Lower leg skin (tissue), 3 donors: Measurements from ENCODE around the gene UFSP1.

Experiments used
- CTCF ChIP-seq, 3 donors: fragments of 450-650 bp; IDR thresholded peaks; one replicate each; pipeline ENCODE4 v1.5.1; 2016; ENCODE audit warnings: antibody characterized with exemption in 3 of 3, mild to moderate bottlenecking in 3 of 3, moderate library complexity in 2 of 3
- POLR2A ChIP-seq, 2 donors: fragments of 450-650 bp; IDR thresholded peaks; one replicate each; pipeline ENCODE4 v1.6.1; 2016 to 2017; ENCODE audit warnings: antibody characterized with exemption in 2 of 2, mild to moderate bottlenecking in 1 of 2, moderate library complexity in 1 of 2

DNA sequence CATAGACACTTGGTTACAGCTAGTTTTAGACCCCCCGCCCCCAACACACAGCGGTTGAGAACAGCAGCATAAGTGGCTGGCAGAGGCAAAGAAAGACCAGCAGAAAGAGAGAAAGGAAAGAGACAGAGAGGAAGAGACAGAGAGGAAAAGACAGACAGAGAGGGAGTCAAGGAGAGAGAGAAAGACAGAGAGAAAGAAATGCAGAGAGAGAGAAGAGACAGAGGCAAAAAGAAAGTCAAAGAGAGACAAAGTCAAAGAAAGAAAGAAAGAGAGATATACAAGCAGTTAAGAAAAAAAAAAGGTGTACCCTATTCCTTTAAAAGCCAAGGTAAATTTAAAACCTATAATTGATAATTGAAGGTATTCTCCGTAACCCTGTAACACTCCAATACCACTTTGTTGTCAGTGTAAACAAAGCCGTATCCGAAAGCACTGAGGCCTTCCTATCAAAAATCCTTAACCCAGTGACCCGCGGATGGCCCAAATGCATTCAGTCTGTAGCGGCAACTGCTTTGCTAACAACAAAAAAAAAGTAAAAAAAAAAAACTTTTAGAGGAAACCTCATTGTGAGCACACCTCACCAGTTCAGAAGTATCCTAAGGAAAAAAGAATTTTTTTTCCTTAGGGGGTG, 48.9 kb downstream of the UFSP1 start:
- TF ChIP-seq CTCF (IDR thresholded peaks at IDR 0.05) (no peak), POLR2A (IDR thresholded peaks at IDR 0.05) (no peak)
